Adipose tissue (tissue), 3 donors: ENCODE measurements around the gene ZNF445. TPM values are rescaled to one million over a fixed set of nuclear protein-coding genes. Genes with fewer than 3 reads are reported as not detected.
"Not testable (repeated sequence)": the region's sequence is repeated elsewhere in the genome, so short reads cannot be mapped to it uniquely, and the experiment has no call there.

ENCODE experiments used
- H3K27ac ChIP-seq: one replicate; pipeline ENCODE4 v1.5.1; 2013; ENCODE audit warnings: low read depth, low read length
- WGBS, 3 donors: extraction: QIAGEN DNeasy Blood & Tissue Kit; methylation state at CpG; one replicate each; pipeline ENCODE4 v1.1.7; 2013; 5-methylcytosine and 5-hydroxymethylcytosine counted together
- polyA plus RNA-seq, 3 donors: library from polyadenylated mRNA; stranded (reverse); fragments of 200-250 nt; gene quantifications; one replicate each; pipeline ENCODE4 v1.2.3, GENCODE V29; 2013
- donor health status: healthy with polysubstance abuse.
- donor health status: Bipolar disorder and iron deficiency.
- donor health status: healthy.

The ZNF445 gene
- polyA plus RNA-seq, 3 donors = 2.2 to 5.8 (median 2.8) TPM

GRCh38 chr3:44482721-44483120 lies 5.3 kb upstream of the ZNF445 start:
- 39 to 63% (median 51%) methylated on average over 1 of the region's 1 CpG for WGBS, 3 donors
- no peak overlapping the region for H3K27ac ChIP-seq

DNA sequence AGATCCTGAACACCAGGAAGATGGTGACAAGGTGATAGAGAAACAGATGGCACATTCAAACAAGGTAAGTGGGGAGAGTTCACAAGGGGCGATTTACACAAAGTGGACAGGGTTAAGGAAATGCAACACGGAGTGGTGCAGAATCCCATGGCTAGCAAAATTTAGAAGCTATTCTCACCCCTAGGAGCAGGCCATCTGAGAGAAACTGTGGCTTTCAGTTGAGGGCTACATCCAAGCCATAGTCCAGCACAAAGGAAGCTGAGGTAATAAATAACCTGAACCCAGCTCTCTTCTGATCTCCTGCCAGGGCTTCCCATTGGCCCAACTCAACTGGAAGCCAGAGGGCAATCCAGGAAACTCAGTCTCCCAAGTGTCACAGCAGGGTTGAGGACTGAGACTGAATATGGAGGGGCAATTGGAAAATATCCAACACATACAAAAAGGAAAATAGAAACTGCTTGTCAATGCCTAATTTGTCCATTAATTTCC lies 1.2 kb upstream of the ZNF445 start:
- no peak overlapping the region for H3K27ac ChIP-seq
- 87 to 93% (median 91%) methylated on average over 2 of the region's 2 CpGs for WGBS, 3 donors

GRCh38 chr3:44478055-44478468 lies 592 bp upstream of the ZNF445 start:
- H3K27ac ChIP-seq = no peak overlapping the region
- 34 to 72% (median 57%) methylated on average over 4 of the region's 4 CpGs for WGBS, 3 donors

DNA sequence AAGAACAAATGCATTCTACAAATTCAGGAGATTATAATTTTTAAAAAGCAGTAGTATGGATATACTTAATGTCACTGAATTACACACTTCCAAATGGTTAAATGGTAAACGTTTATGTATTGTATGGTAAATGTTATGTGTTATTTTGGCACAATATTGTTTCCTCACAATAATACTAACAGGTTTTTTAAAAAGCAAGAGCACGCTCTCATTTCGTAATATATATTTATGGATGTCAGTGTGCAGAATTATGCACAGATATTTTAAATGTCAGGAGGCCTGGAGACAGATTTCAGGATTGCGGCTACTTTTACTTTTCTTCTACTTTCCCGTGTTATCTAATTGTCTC lies 533 bp downstream of the ZNF445 start:
- H3K27ac ChIP-seq = no peak overlapping the region
- WGBS, 3 donors = 0% methylated on average over 5 of the region's 5 CpGs

DNA sequence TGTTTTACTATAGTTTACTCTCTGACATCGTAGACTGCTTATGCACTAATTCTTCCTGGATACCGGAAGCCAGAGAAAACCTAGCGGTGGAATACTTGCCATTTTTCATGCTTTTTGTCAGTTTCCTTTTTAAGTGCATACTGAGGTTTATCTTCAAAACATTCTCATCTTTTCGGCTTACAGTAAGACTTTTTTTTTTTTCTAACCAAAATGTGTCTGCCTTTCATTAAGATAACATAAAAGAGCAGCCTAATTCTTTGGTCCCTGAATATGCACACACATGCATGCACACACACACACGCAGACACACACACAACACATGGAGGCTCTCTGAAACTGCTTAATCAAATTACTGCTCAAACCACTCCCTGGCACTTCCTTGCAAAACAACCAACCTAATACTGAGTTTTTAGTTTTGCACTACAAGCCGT lies 1.3 kb downstream of the ZNF445 start:
- 5 to 12% (median 5%) methylated on average over 6 of the region's 6 CpGs for WGBS, 3 donors
- no peak overlapping the region for H3K27ac ChIP-seq

GRCh38 chr3:44474886-44475285 lies 2.6 kb downstream of the ZNF445 start:
- WGBS, 3 donors = 98% methylated on average over 10 of the region's 10 CpGs
- not testable (repeated sequence) for H3K27ac ChIP-seq

DNA sequence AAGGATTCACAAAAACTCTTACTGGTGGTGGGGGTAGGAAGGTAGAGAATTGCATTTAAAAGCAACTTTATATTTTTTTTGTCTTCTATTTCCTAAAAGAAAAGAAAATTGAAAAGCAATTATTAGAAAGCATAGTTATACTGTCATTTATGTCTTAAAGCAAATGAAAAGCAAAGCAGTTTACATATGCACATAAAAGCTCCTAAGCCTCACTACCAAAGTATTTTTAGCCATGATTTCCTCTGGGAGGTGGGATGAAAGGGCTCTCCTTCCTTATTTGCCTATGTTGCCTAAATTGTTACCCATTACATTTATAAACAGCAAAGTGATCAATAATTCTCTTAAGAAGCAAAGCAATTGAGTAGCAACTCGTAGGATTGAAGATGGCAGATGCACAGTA lies 7.0 kb downstream of the ZNF445 start:
- WGBS, 3 donors = 81 to 91% (median 84%) methylated on average over 1 of the region's 1 CpG
- no peak overlapping the region for H3K27ac ChIP-seq

DNA sequence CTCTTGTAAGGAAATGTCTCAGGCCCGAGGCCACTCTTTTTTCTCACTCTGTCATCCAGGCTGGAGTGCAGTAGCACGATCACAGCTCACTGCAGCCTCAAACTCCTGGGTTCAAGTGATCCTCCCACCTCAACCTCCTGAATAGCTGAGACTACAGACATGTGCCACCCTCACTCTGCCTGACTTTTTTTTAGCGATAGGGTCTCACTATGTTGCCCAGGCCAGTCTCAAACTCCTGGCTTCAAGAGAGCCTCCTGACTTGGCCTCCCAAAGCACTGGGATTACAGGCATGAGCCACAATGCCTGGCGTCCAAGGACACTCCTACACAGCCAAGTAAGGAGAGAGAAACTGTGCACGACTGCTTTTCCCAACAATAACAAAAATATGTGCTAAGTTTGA lies 7.6 kb downstream of the ZNF445 start:
- H3K27ac ChIP-seq = no peak overlapping the region
- 73 to 77% (median 73%) methylated on average over 5 of the region's 5 CpGs for WGBS, 3 donors

DNA sequence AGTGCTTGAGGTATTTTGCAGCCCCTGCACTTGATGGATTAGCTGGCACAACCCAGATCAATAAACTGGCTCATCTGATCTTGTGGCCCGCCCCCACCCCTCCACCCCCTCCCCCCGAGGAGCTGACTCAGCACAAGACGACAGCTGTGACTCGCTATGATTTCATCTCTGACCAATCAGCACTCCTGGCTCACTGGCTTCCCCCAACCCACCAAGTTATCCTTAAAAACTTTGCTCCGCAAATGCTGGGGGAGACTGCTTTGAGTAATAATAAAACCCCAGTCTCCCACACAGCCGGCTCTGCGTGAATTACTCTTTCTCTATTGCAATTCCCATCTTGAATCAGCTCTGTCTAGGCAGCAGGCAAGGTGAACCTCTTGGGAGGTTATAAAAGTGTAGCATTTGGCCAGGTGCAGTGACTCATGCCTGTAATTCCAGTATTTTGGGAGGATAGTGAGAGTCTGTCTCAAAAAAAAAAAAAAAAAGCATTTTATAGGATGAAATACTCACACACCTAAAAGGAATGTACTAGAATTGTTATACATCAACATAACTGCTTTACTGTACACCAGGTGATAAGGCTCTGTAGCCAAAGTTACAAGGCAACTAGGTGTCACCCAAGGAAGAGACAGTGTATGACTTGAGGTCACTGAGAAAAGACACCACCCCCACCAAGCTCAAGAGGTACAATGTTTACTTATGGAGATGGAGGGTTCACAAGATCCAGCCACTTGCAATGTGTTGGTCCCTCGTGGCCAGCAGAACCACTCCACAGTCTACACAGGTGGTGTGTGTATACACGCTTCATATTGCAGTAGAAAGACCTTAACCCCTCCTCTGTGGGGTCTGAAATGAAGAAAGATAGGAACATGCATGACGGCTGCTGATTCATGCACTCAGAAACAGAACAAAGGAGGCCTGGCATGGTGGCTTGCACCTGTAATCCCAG lies 8.6 kb downstream of the ZNF445 start:
- WGBS, 3 donors = 71 to 74% (median 71%) methylated on average over 10 of the region's 10 CpGs

GRCh38 chr3:44468099-44468537 lies 9.4 kb downstream of the ZNF445 start:
- 91 to 96% (median 94%) methylated on average over 2 of the region's 2 CpGs for WGBS, 3 donors
- H3K27ac ChIP-seq = not testable (repeated sequence)

More for the DNA sequence above, 8.6 kb downstream of the ZNF445 start:
- H3K27ac ChIP-seq = no peak overlapping the region

DNA sequence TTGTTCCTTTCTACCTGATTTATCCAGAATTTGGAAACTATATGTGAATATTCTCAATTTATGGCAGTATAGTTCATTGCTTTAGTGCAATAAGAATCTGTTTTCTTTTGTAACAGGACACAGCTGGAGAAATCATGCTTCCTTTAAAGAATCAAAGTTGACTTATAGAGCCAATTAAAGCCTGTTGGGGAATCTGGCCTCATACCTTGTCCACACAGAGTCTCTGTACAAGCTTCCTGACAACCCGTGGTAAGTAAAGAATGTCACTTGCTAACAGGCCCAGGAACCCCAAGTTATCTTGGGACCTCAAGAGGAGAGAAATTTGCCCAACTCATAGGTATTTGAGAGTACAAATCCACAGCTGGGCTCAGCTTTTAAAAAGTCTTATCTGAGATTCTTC lies 10.2 kb downstream of the ZNF445 start:
- WGBS, 3 donors = 12 to 46% (median 25%) methylated on average over 1 of the region's 1 CpG

DNA sequence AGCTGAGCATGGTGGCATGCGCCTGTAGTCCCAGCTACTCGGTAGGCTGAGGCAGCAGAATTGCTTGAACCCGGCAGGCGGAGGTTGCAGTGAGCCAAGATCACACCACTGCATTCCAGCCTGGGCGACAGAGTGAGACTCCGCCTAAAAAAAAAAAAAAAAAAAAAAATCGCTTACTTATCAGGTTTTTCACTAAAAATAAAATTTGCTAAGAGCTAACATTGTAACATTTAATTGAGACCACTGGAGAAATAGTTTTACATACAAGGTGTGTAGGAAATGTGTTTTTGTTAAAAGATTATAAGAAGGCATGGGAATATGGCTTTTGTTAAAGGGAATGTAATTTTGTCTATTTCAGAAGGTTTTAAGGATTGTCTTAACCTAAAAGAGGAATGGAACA lies 12.6 kb downstream of the ZNF445 start:
- not testable (repeated sequence) for H3K27ac ChIP-seq
- 93 to 98% (median 96%) methylated on average over 6 to 7 of the region's 7 CpGs for WGBS, 3 donors

More for the DNA sequence above, 10.2 kb downstream of the ZNF445 start:
- no peak overlapping the region for H3K27ac ChIP-seq

DNA sequence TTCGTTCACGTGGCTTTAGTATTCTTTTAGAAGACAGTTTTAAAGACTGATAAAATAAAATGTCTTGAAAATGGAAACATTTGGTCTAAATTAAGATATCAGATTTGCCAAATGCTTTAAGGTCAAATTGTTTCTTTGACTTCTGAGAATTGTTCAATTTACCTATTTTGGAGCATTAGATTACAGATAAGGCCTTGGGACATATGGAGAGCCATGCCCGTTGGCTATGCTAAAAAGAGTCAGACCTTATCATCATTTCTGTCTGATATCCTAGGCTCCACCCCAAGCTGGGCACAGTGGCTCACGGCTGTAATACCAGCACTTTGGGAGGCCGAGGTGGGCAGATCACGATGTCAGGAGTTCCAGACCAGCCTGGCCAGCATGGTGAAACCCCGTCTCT lies 13.0 kb downstream of the ZNF445 start:
- H3K27ac ChIP-seq = no peak overlapping the region
- WGBS, 3 donors = 91 to 96% (median 94%) methylated on average over 7 of the region's 7 CpGs

DNA sequence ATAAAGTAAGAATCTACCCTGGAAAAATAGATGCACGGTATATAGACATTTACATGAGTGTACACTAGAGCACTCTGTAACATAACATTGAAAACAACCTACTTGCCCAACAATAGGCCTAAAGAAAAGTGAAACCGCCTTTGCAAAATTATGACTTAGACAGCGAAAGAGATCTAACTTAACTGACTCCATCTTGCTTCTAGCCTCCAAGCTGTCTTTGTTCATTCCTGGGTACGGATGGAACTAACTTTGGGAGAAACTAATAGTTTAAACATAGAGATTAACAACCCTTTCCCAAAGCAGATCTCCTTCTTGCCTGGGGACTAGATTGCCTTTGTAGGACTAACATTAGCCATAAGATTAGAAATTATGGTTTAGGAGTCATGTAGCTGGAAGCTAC lies 17.4 kb downstream of the ZNF445 start:
- WGBS, 3 donors = 98 to 99% (median 98%) methylated on average over 4 of the region's 4 CpGs
- not testable (repeated sequence) for H3K27ac ChIP-seq

DNA sequence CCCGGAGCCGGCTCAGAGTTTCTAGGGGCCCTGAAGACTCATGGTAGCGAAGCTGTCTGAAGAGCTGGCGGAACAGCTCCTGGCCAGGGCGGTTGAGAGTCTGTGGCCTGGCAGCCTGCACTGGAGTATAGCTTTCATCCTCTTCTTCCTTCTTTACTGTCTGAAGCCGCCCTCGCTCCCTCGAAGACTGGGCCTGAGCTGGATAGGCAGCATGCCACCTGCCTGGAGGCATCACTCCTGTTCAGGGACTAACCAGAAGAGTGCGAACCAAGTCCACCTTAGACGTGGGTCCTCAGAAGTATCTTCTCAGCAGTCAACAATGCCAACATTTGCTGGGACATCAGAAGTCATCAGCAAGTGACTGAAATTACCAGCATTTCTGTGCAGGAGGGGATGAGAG lies 22.2 kb downstream of the ZNF445 start:
- H3K27ac ChIP-seq = no peak overlapping the region
- WGBS, 3 donors = 97 to 98% (median 97%) methylated on average over 10 of the region's 10 CpGs

DNA sequence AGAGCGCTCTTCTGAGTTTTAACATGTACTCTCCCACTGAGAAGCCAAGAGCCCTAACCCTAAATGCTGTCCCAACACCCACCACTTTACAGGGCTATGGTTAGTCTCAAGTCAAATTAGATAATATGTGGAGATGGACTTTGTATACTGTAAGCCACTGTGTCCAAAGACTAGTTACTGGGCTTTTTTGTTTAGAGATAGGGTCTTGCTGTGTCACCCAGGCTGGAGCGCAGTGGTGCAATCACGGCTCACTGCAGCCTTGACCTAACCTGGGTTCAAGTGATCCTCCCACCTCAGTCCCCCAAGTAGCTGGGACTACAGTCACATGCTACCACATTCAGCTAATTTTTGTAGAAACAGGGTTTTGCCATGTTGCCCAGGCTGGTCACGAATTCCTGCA lies 23.2 kb downstream of the ZNF445 start:
- WGBS, 3 donors = 89 to 96% (median 96%) methylated on average over 4 of the region's 4 CpGs
- no peak overlapping the region for H3K27ac ChIP-seq

DNA sequence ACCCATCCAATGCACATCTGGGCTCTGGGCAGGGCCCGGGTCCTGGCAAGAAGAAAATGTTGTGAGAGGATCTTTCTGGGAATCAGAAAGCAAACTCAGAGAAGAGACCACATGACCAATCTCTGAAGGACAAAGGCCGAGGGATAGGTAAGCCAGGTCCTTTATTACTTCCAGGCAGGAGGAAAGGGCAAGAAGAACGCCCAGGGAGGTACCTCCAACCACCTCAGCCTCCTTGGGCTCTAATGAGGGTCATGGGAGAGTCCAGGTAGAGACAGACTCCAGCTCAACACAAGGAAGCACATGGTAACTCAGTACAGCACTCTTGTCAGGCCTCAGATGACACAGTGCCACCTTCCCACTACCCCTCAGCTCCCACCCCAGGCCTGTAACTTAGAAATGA lies 26.0 kb downstream of the ZNF445 start:
- no peak overlapping the region for H3K27ac ChIP-seq
- 94 to 98% (median 96%) methylated on average over 3 of the region's 3 CpGs for WGBS, 3 donors

DNA sequence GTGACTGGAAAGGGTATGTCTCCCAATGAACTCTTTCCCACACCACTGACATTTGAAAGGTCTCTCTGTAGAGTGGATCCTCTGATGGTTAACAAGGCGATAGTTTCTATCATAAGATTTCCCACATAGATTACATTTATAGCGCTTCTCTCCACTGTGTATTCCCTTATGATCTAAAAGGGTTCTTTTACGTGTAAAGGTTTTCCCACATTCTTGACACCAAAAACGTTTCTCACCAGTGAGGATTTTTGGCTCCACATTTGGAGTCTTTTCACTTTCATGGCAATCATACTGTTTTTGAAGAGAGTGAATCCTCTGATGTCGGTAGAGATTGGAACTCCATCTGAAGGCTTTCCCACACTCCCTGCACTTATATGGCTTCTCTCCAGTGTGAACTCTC lies 30.5 kb downstream of the ZNF445 start:
- WGBS, 3 donors = 95 to 98% (median 96%) methylated on average over 5 of the region's 5 CpGs
- no peak overlapping the region for H3K27ac ChIP-seq

- 98 to 99% (median 99%) methylated on average over 5 of the region's 5 CpGs for WGBS, 3 donors
- no peak overlapping the region for H3K27ac ChIP-seq
These were observed 31.7 kb downstream of the ZNF445 start for GRCh38 chr3:44445786-44446185.
